MM.1S (cell line): ENCODE measurements around the gene ZNF66.
A peak's percentile ranks its signal among the peaks of the same experiment; 100 is the strongest.
"Not testable (repeated sequence)": the region's sequence is repeated elsewhere in the genome, so short reads cannot be mapped to it uniquely, and the experiment has no call there.

Experiments
- DNase-seq: peaks from one replicate; pipeline ENCODE4 v3.0.0-alpha.2; 2015
- H2AFZ ChIP-seq: fragments of 300-600 bp; sonication (generic); 2 replicates; pipeline ENCODE4 v1.6.0; 2016; ENCODE audit warnings: antibody characterized with exemption, low read length
- H3F3A ChIP-seq: fragments of 300-600 bp; sonication (generic); 2 replicates; pipeline ENCODE4 v1.6.1; 2016; ENCODE audit warnings: mild to moderate bottlenecking, antibody characterized with exemption, low read length, moderate library complexity, mixed read lengths; ENCODE audit not compliant: insufficient read depth
- H3K27ac ChIP-seq: fragments of 300-600 bp; sonication (generic); 2 replicates; pipeline ENCODE4 v1.5.1; 2016; ENCODE audit warnings: mild to moderate bottlenecking, low read length
- H3K27me3 ChIP-seq: fragments of 300-600 bp; sonication (generic); replicated peaks from 2 replicates; pipeline ENCODE4 v1.6.0; 2016; ENCODE audit warnings: low read length; ENCODE audit not compliant: insufficient read depth
- H3K36me3 ChIP-seq: fragments of 300-600 bp; sonication (generic); replicated peaks from 2 replicates; pipeline ENCODE4 v1.6.1; 2016; ENCODE audit warnings: mild to moderate bottlenecking, low read length, mixed read lengths; ENCODE audit not compliant: insufficient read depth
- H3K4me1 ChIP-seq: fragments of 300-600 bp; sonication (generic); 2 replicates; pipeline ENCODE4 v1.6.1; 2016; ENCODE audit warnings: low read length, mixed read lengths
- H3K4me2 ChIP-seq: fragments of 300-600 bp; sonication (generic); 2 replicates; pipeline ENCODE4 v1.6.0; 2016; ENCODE audit warnings: low read depth, low read length
- H3K4me3 ChIP-seq: fragments of 300-600 bp; sonication (generic); 2 replicates; pipeline ENCODE4 v1.5.1; 2016; ENCODE audit warnings: low read length, mixed read lengths
- H3K79me2 ChIP-seq: fragments of 300-600 bp; sonication (generic); 2 replicates; pipeline ENCODE4 v1.6.1; 2016; ENCODE audit warnings: mixed run types, low read length, mixed read lengths
- H3K9ac ChIP-seq: fragments of 300-600 bp; sonication (generic); 2 replicates; pipeline ENCODE4 v1.6.1; 2016; ENCODE audit warnings: low read length, mixed read lengths
- H3K9me2 ChIP-seq: fragments of 300-600 bp; sonication (generic); replicated peaks from 2 replicates; pipeline ENCODE4 v1.6.1; 2016; ENCODE audit warnings: mild to moderate bottlenecking, low read length, mixed read lengths; ENCODE audit not compliant: insufficient read depth
- H3K9me3 ChIP-seq: fragments of 300-600 bp; sonication (generic); replicated peaks from 2 replicates; pipeline ENCODE4 v1.6.1; 2016; ENCODE audit warnings: mild to moderate bottlenecking, low read length, mixed read lengths; ENCODE audit not compliant: insufficient read depth
- H4K20me1 ChIP-seq: fragments of 300-600 bp; sonication (generic); 2 replicates; pipeline ENCODE4 v1.6.1; 2016; ENCODE audit warnings: mild to moderate bottlenecking, low read length, moderate library complexity, mixed read lengths; ENCODE audit not compliant: insufficient read depth
- EZH2 ChIP-seq: fragments of 300-600 bp; sonication (generic); optimal IDR thresholded peaks from 2 replicates; pipeline ENCODE3; 2017; ENCODE audit warnings: low read depth, mild to moderate bottlenecking, antibody characterized with exemption, low read length, mixed read lengths
- EZH2phosphoT487 ChIP-seq: fragments of 300-600 bp; sonication (generic); IDR thresholded peaks from 2 replicates; pipeline ENCODE4 v1.6.1; 2018; ENCODE audit warnings: antibody characterized with exemption, low read length
- TF ChIP-seq, protein P1 (sequence below): fragments of 300-600 bp; sonication (generic); IDR thresholded peaks from 2 replicates; pipeline ENCODE4 v1.5.1; 2016; ENCODE audit warnings: antibody characterized with exemption, low read length, mixed read lengths

ZNF66 gene

GRCh38 chr19:20776083-20777076 is at the start of gene ZNF66:
Gene ZNF66, plus strand, starts transcription at chr19:20776304. Its CDS starts 144 bp downstream, at chr19:20776448.
- peak; percentile 87 for DNase-seq
- H3F3A ChIP-seq = no peaks in the 10 kb centered on the region
- H4K20me1 ChIP-seq = no peaks in the 10 kb centered on the region
- H3K36me3 ChIP-seq = no peaks in the 10 kb centered on the region
- H3K79me2 ChIP-seq = no peaks in the 10 kb centered on the region
- H3K9ac ChIP-seq = peak within 1 kb of the TSS; percentile 37; the same call in 1 of the 2 replicates
- no peaks in the 10 kb centered on the region for H3K9me2 ChIP-seq
- TF ChIP-seq EZH2phosphoT487 (no peak), EZH2 (no peak)
- TF ChIP-seq, protein P1, sequence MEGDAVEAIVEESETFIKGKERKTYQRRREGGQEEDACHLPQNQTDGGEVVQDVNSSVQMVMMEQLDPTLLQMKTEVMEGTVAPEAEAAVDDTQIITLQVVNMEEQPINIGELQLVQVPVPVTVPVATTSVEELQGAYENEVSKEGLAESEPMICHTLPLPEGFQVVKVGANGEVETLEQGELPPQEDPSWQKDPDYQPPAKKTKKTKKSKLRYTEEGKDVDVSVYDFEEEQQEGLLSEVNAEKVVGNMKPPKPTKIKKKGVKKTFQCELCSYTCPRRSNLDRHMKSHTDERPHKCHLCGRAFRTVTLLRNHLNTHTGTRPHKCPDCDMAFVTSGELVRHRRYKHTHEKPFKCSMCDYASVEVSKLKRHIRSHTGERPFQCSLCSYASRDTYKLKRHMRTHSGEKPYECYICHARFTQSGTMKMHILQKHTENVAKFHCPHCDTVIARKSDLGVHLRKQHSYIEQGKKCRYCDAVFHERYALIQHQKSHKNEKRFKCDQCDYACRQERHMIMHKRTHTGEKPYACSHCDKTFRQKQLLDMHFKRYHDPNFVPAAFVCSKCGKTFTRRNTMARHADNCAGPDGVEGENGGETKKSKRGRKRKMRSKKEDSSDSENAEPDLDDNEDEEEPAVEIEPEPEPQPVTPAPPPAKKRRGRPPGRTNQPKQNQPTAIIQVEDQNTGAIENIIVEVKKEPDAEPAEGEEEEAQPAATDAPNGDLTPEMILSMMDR = no peak
- no peaks in the 10 kb centered on the region for H3K4me1 ChIP-seq
- no peaks in the 10 kb centered on the region for H3K27me3 ChIP-seq
- peak within 1 kb of the TSS; percentile 18; the same call in 1 of the 2 replicates for H3K27ac ChIP-seq
- H2AFZ ChIP-seq = peak within 1 kb of the TSS; percentile 67
- no peaks in the 10 kb centered on the region for H3K9me3 ChIP-seq
- H3K4me2 ChIP-seq = peak within 1 kb of the TSS; percentile 57; the same call in 1 of the 2 replicates
- peak within 1 kb of the TSS; percentile 74 for H3K4me3 ChIP-seq

DNA sequence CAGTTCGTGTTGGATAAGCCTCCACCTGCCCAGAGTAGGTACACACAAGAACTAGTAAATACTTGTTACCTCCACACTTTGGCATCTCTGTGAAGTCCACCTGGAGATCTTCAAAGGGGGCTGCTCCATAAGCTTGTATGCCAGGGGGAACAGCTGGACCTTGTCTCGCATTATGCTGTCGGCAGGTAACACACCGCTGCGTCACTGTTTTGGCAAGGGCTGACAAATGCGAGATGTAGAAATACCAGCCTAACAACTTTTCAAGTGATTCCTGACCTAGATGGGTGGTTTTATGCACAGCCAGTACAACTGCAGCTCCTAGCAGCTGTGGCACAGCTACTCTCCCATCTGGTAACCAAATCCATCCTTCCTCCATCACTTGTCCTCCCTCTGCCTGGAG is 25.9 kb upstream of the ZNF66 start:
- not testable (repeated sequence) for H3K9me3 ChIP-seq, H3K9me2 ChIP-seq, H3K79me2 ChIP-seq, H3K27me3 ChIP-seq, DNase-seq, H3K4me3 ChIP-seq, H3K27ac ChIP-seq, H3F3A ChIP-seq, H3K36me3 ChIP-seq, H3K4me1 ChIP-seq, H2AFZ ChIP-seq, H3K4me2 ChIP-seq, H4K20me1 ChIP-seq, H3K9ac ChIP-seq

DNA sequence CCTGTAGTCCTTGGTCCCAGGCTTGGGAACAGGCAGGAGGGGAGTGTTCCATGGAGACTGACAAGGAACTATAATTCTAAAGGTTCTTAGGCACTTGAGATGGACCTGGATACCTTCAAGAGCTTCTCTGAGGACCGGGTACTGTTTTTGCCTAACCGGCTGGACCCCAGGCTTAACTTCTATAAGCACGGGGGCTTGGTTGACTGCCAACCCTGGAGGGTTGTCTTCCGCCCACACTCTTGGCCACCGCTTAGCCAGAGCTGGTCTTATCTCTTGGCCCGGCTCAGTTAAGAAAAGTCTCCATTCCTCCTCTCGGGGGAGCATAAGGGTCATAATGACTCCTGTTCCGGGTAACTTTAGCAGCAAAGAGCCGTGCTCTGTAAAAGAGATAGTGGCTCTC is 23.8 kb upstream of the ZNF66 start:
- not testable (repeated sequence) for H3K27me3 ChIP-seq, H3K9me2 ChIP-seq, H3K4me3 ChIP-seq, H3K27ac ChIP-seq, H2AFZ ChIP-seq, H3K9ac ChIP-seq, H3K4me1 ChIP-seq, H3K4me2 ChIP-seq, H3K36me3 ChIP-seq, DNase-seq, H3K9me3 ChIP-seq, H4K20me1 ChIP-seq, H3K79me2 ChIP-seq, H3F3A ChIP-seq

GRCh38 chr19:20769225-20769736 is 6.8 kb upstream of the ZNF66 start:
- not testable (repeated sequence) for H3K36me3 ChIP-seq, H2AFZ ChIP-seq, H4K20me1 ChIP-seq, H3K9me2 ChIP-seq, H3K4me1 ChIP-seq, H3K27ac ChIP-seq, H3K79me2 ChIP-seq, H3K27me3 ChIP-seq, H3K4me3 ChIP-seq, DNase-seq, H3F3A ChIP-seq, H3K4me2 ChIP-seq, H3K9me3 ChIP-seq, H3K9ac ChIP-seq
